HepG2 (cell line): ENCODE results near the gene CACNA1G. TPM values are rescaled to one million over a fixed set of nuclear protein-coding genes. Genes with fewer than 3 reads are reported as not detected.

Experiments
- HMG20A ChIP-seq: IDR thresholded peaks from 2 replicates; pipeline ENCODE4 v1.6.1; 2016; ENCODE audit warnings: borderline replicate concordance
- HMGA1 ChIP-seq: sonication (generic); formaldehyde crosslinking; conservative IDR thresholded peaks from 2 replicates; pipeline ENCODE4 v1.4.0; 2020; ENCODE audit warnings: missing genetic modification reagents
- KDM5B ChIP-seq: sonication (generic); formaldehyde crosslinking; IDR thresholded peaks from 2 replicates; pipeline ENCODE4 v1.4.0; 2020; ENCODE audit warnings: missing genetic modification reagents, mild to moderate bottlenecking, borderline replicate concordance
- MATR3 ChIP-seq: sonication (generic); formaldehyde crosslinking; IDR thresholded peaks from 2 replicates; pipeline ENCODE4 v1.4.0; 2020; ENCODE audit warnings: missing genetic modification reagents
- MIXL1 ChIP-seq: IDR thresholded peaks from 2 replicates; pipeline ENCODE4 v1.6.1; 2016
- NFRKB ChIP-seq: fragments of 450-650 bp; IDR thresholded peaks from 2 replicates; pipeline ENCODE4 v1.6.1; 2017
- NR2C2 ChIP-seq: sonication (generic); formaldehyde crosslinking; IDR thresholded peaks from 2 replicates; pipeline ENCODE4 v1.4.0; 2020; ENCODE audit warnings: missing genetic modification reagents, mild to moderate bottlenecking, moderate library complexity, borderline replicate concordance
- NR2F1 ChIP-seq, 2 experiments: fragments of 450-650 bp in 1 of 2; formaldehyde crosslinking in 1 of 2; IDR thresholded peaks; 2 replicates each; pipeline versions ENCODE4 v1.5.0 to v1.6.1; 2016 to 2020; ENCODE audit warnings: mild to moderate bottlenecking in 1 of 2, missing compliant biosample characterization in 1 of 2, missing genetic modification reagents in 1 of 2, moderate library complexity in 1 of 2
- NR2F6 ChIP-seq, 2 experiments: IDR thresholded peaks; 2 replicates each; pipeline ENCODE4 v1.6.1; 2016; ENCODE audit warnings: antibody characterized with exemption in 1 of 2, mild to moderate bottlenecking in 1 of 2
- ZFP1 ChIP-seq: IDR thresholded peaks from 2 replicates; pipeline ENCODE4 v1.6.1; 2016
- ZFX ChIP-seq: sonication (generic); formaldehyde crosslinking; IDR thresholded peaks from 2 replicates; pipeline ENCODE4 v1.4.0; 2020; ENCODE audit warnings: mild to moderate bottlenecking, low read depth, missing genetic modification reagents, moderate library complexity
- ZNF510 ChIP-seq: sonication (generic); formaldehyde crosslinking; IDR thresholded peaks from 2 replicates; pipeline ENCODE4 v1.4.0; 2020; ENCODE audit warnings: low read depth, mild to moderate bottlenecking, missing genetic modification reagents
- polyA plus RNA-seq, 8 experiments: library from polyadenylated mRNA; depleted of rRNA in 3 of 8; stranded (reverse) in 7 of 8; unstranded in 1 of 8; fragments of >200 nt; fragmentation: Illumina TruSeq in 4 of 8; extraction: Trizol in 4 of 8; gene quantifications; 2 replicates each; pipeline versions ENCODE4 v1.2.1 to v1.2.3, GENCODE V29; 2011 to 2016; ENCODE audit warnings: low read depth in 4 of 8, missing spikeins in 1 of 8, mixed read lengths in 1 of 8; ENCODE audit not compliant: insufficient read depth in 1 of 8
- total RNA-seq, 5 experiments: library from RNA; depleted of rRNA; stranded (reverse); fragments of >200 nt; fragmentation: Illumina TruSeq; extraction: Trizol; gene quantifications; 2 replicates each; pipeline ENCODE4 v1.2.3, GENCODE V29; 2016; ENCODE audit warnings: low read depth in 1 of 5
- TF ChIP-seq, protein P1 (sequence below): sonication (generic); formaldehyde crosslinking; IDR thresholded peaks from 2 replicates; pipeline ENCODE4 v1.5.0; 2020; ENCODE audit warnings: mild to moderate bottlenecking, missing genetic modification reagents, borderline replicate concordance
- TF ChIP-seq, protein P2 (sequence below): sonication (generic); formaldehyde crosslinking; IDR thresholded peaks from 2 replicates; pipeline ENCODE4 v1.4.0; 2020; ENCODE audit warnings: mild to moderate bottlenecking, missing genetic modification reagents
- TF ChIP-seq, protein P3 (sequence below): sonication (generic); formaldehyde crosslinking; IDR thresholded peaks from 2 replicates; pipeline ENCODE4 v1.5.0; 2020; ENCODE audit warnings: missing genetic modification reagents

CACNA1G gene
- total and polyA plus RNA-seq, 2 of the 13 experiments (the other 11 are each of a cell fraction or from before 2014, with no cell fraction given), result 0.02 TPM; not detected in 1

DNA sequence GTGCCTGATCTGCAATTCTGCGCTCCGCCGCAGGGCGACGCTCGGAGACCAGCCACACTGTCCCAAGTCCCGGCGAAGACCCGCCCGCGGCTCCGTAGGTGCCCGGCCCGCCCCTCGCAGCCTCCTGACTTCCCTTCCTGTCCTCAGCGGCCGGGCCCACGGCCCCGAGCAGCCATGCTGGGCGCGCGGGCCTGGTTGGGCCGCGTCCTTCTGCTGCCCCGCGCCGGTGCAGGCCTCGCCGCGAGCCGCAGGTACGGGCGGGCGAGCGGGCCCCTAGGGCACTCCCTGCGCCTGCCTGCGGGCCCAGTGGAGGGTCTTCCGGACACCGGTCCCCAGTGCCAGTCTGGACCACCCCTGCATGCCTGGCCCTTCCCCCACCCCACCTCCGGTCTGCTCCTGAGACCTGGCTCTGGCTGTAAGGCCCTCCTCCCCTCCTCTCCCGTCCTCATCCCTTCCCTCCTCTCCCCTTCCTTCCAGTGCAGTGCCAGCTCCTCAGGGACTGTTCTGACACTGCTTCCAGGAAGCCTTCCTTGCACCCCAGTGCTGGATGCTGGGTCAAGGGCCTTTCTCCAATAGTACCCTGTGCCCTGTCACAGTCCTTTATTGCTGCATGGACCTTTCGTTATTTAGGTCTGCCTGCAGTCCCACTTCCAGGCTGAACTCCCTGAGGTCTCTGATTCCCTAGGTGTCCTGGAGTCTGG is 13.3 kb upstream of the CACNA1G start, which contains the start of gene SPATA20 (continued):
- TF ChIP-seq, protein P1, sequence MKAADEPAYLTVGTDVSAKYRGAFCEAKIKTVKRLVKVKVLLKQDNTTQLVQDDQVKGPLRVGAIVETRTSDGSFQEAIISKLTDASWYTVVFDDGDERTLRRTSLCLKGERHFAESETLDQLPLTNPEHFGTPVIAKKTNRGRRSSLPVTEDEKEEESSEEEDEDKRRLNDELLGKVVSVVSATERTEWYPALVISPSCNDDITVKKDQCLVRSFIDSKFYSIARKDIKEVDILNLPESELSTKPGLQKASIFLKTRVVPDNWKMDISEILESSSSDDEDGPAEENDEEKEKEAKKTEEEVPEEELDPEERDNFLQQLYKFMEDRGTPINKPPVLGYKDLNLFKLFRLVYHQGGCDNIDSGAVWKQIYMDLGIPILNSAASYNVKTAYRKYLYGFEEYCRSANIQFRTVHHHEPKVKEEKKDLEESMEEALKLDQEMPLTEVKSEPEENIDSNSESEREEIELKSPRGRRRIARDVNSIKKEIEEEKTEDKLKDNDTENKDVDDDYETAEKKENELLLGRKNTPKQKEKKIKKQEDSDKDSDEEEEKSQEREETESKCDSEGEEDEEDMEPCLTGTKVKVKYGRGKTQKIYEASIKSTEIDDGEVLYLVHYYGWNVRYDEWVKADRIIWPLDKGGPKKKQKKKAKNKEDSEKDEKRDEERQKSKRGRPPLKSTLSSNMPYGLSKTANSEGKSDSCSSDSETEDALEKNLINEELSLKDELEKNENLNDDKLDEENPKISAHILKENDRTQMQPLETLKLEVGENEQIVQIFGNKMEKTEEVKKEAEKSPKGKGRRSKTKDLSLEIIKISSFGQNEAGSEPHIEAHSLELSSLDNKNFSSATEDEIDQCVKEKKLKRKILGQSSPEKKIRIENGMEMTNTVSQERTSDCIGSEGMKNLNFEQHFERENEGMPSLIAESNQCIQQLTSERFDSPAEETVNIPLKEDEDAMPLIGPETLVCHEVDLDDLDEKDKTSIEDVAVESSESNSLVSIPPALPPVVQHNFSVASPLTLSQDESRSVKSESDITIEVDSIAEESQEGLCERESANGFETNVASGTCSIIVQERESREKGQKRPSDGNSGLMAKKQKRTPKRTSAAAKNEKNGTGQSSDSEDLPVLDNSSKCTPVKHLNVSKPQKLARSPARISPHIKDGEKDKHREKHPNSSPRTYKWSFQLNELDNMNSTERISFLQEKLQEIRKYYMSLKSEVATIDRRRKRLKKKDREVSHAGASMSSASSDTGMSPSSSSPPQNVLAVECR, result peak; percentile 81; the same call in 1 of the 2 replicates
- TF ChIP-seq MIXL1 (CRISPR knock-in tag) (peak; percentile 50; the same call in 1 of the 2 replicates), NFRKB (no peak), NR2C2 (CRISPR knock-in tag) (peak; percentile 68), HMGA1 (no peak), HMG20A (0 out of 2 replicates have a peak, but pooled peaks have one; percentile 15), ZNF510 (CRISPR knock-in tag) (peak; percentile 20; the same call in 1 of the 2 replicates), MATR3 (no peak), KDM5B (CRISPR knock-in tag) (peak; percentile 64; the same call in 1 of the 2 replicates), NR2F6 (IDR thresholded peaks at IDR 0.05) (no peak), NR2F6 (CRISPR knock-in tag; IDR thresholded peaks at IDR 0.05) (peak; percentile 51; the same call in 1 of the 2 replicates), NR2F1 (CRISPR knock-in tag; IDR thresholded peaks at IDR 0.05) (no peak), ZFX (CRISPR knock-in tag) (peak; percentile 99), ZFP1 (CRISPR knock-in tag) (peak; percentile 54; the same call in 1 of the 2 replicates)
- TF ChIP-seq, protein P2, sequence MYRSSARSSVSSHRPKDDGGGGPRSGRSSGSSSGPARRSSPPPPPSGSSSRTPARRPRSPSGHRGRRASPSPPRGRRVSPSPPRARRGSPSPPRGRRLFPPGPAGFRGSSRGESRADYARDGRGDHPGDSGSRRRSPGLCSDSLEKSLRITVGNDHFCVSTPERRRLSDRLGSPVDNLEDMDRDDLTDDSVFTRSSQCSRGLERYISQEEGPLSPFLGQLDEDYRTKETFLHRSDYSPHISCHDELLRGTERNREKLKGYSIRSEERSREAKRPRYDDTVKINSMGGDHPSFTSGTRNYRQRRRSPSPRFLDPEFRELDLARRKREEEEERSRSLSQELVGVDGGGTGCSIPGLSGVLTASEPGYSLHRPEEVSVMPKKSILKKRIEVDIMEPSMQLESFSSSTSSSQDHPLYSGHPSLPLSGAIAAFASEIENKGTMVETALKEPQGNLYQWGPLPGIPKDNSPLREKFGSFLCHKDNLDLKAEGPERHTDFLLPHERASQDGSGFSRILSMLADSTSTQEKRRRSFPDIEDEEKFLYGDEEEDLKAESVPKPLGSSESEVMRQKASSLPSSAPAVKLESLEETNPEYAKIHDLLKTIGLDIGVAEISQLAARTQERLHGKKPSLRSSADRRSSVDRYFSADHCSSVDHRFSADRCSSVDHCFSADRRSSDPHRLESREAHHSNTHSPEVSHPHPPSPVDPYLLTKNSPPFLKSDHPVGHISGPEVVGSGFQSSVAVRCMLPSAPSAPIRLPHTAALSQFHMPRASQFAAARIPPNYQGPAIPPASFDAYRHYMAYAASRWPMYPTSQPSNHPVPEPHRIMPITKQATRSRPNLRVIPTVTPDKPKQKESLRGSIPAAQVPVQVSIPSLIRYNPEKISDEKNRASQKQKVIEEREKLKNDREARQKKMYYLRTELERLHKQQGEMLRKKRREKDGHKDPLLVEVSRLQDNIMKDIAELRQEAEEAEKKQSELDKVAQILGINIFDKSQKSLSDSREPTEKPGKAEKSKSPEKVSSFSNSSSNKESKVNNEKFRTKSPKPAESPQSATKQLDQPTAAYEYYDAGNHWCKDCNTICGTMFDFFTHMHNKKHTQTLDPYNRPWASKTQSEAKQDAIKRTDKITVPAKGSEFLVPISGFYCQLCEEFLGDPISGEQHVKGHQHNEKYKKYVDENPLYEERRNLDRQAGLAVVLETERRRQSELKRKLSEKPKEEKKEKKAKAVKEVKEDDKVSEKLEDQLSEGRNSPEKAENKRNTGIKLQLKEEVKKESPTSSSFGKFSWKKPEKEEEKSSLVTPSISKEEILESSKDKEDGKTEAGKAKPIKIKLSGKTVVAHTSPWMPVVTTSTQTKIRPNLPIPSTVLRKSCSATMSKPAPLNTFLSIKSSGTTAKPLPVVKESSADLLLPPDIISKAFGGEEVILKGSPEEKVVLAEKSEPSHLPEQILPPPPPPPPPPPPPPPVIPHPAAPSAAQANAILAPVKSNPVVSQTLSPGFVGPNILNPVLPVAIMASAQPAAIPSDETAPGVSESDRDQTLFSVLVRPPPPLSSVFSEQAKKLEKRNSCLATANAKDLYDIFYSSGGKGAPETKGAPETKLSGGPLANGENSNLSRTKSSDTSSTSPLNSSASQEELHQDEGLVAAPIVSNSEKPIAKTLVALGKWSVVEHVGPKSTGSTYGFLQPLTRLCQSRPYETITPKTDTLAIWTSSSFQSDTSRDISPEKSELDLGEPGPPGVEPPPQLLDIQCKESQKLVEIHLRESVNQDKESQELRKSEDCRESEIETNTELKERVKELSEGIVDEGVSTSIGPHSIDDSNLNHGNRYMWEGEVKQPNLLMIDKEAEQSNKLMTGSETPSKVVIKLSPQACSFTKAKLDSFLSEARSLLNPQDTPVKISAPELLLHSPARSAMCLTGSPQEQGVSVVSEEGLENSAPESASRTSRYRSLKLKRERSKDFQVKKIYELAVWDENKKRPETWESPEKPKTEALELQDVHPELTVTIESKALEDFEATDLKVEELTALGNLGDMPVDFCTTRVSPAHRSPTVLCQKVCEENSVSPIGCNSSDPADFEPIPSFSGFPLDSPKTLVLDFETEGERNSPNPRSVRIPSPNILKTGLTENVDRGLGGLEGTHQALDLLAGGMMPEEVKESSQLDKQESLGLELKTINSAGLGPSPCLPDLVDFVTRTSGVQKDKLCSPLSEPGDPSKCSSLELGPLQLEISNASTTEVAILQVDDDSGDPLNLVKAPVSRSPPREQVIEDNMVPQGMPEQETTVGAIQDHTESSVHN (CRISPR knock-in tag), result no peak
- TF ChIP-seq, protein P3, sequence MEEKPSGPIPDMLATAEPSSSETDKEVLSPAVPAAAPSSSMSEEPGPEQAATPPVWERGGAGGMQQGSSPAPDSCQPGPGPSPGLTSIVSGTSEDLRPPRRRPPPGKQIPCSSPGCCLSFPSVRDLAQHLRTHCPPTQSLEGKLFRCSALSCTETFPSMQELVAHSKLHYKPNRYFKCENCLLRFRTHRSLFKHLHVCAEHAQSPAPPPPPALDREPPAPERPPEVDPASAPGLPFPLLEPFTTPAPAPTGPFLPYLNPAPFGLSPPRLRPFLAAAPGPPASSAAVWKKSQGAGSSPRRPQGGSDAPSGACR, result no peak
